HG03097 (cell line): Measurements from ENCODE around the gene ABCC1.
"Not testable (repeated sequence)": the region's sequence is repeated elsewhere in the genome, so short reads cannot be mapped to it uniquely, and the experiment has no call there.

Source experiments
- ATAC-seq: cut with Tn5 transposase; IDR thresholded peaks from one replicate; pipeline ENCODE4 v1.9.1; 2021; ENCODE audit not compliant: unreplicated experiment, low FRiP score

ABCC1 gene

DNA sequence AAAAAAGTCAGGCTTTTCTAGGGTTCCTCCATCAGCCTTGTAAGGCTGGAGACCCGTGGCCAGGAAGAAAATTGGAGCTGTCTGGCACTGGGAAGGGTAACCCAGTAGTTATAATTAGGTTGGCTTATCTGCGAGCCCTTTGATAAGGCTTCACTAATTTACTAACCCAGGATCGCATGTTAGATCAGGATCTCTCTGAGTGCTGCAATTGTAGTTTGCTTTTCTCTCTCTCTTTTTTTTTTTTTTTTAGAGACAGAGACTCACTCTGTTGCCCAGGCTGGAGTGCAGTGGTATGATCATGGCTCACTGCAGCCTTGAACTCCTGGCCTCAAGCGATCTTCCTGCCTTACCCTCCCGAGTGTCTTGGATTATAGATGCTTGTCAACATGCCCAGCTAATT is 17.0 kb downstream of the ABCC1 start:
- ATAC-seq: no peak

DNA sequence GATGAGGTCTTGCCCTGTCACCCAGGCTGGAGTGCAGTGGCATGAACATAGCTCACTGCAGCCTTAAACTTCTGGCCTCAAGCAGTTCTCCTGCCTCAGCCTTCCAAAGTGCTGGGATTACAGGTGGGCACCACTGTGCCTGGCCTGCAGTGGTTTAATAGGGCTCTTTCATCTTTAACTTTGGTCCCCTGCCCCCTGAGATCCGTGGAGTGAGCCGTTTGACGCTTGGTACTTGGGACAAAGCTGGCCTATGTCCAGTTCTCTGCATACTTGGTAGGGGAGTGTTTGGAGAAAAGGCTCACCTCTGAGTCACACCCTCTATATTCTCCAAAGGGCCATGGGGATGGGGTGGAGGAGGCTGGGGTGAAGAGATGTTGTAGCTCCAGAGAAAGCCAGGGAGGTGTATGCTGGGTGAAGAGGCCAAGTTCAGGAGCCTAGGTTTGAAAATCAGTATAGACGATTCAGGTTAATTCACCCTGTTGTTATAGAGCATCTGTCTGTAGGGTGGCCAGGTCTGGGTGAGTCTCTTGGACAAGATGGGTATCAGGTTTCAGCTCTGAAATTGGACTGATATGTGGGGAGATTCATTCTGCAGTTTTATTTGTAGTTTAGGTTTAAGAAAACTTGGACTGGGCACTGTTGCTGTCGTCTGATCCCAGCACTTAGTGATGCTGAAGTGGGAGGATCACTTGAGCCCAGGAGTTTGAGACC is 17.6 kb downstream of the ABCC1 start:
- no peak for ATAC-seq

GRCh38 chr16:15967655-15968315 is 18.4 kb downstream of the ABCC1 start:
- ATAC-seq: no peak

- ATAC-seq: no peak
Measured at GRCh38 chr16:15970202-15970601, 20.8 kb downstream of the ABCC1 start.

GRCh38 chr16:15970743-15971439 is 21.5 kb downstream of the ABCC1 start:
- no peak for ATAC-seq

GRCh38 chr16:15971440-15971815 is 22.0 kb downstream of the ABCC1 start:
- ATAC-seq: no peak

DNA sequence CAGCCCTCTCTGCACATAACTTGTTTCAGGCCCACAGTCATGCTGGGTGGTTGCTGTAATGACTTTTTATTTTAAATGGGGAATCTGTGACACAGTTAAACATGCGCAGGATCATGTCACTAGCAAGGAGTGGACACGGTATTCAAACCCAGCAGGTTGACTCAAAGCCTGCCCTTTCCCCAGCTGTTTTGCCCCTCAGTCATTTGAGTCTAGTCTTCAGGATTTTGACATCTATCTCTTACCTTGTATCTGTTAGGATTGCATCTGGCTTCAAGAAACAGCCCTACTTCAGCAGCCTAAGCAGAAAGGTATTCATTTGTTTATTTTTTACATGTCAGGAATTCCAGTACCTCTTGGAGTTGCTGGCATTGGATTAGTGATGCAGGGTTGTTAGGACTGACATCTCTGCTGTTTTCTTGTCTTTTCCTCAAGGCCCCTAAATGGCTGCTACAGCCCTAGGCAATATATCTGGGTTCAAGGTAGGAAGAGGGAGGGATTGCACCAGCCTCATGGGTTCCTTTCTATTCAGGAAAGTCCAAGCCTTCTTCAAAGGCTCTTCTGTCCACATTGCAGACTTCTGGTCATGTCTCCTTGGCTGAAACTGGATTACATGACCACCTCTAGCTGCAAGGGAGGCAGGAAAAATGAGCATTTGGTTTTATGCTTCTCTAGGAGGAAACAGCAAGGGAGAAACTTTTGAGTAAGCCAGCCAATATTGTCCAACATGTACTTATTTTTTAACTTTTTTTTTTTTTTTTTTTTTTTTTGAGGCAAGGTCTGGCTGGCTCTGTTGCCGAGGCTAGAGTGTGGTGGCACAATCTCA is 22.8 kb downstream of the ABCC1 start:
- ATAC-seq: no peak

DNA sequence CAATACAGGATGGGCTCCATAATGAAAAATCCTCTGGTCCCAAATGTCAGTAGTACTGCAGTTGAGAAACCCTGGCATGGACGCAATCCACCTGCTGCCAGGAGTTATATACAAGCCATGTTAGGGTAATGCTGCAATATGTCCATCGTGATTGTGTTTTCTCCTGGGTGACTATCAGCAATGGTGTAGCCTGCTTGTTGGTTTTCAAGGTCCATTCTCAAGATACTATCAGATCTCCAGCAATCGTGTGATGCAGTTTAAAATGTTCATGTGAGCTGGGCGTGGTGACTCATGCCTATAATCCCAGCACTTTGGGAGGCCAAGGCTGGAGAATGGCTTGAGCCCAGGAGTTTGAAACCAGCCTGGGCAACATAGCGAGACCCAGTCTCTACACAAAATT is 24.0 kb downstream of the ABCC1 start:
- no peak for ATAC-seq

DNA sequence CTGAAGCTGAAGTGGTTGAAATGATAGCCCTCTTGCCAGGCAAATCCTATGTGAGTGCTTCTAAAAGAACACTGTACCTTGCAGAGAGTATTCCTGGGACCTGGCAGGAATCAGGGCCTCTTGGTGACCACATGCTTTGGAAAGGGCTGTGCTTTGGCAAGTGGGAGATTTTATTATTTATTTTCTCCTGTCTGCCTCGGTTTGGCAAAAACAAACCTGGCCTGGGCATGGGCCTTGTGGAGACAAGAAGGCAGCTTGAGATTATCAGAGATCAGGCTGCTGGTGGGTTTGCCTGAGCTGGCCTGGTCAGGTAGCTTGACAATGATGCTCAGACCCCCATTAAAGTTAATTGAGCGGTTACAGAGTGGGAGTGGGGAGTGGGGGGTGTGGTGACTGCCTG is 24.6 kb downstream of the ABCC1 start:
- ATAC-seq: no peak

DNA sequence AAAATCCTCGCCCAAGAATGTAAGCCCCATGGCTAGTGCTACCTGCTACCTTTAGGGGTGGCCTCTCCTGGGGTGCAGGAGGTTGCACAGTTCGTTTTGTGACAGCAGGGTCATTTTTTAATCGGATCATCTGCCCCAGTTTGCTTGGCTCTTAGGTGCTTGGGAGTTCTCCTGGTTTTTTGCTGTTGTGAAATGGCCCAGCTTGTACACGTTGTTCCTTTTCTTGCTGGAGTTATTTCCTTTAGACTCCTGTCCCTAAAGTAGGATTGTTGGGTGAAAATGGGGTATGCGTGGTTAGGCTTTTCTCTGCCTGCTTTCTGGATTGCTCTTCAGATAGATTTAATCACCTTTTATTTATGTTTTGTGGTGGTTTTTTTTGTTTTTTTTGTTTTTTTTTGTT is 25.8 kb downstream of the ABCC1 start:
- ATAC-seq: no peak

DNA sequence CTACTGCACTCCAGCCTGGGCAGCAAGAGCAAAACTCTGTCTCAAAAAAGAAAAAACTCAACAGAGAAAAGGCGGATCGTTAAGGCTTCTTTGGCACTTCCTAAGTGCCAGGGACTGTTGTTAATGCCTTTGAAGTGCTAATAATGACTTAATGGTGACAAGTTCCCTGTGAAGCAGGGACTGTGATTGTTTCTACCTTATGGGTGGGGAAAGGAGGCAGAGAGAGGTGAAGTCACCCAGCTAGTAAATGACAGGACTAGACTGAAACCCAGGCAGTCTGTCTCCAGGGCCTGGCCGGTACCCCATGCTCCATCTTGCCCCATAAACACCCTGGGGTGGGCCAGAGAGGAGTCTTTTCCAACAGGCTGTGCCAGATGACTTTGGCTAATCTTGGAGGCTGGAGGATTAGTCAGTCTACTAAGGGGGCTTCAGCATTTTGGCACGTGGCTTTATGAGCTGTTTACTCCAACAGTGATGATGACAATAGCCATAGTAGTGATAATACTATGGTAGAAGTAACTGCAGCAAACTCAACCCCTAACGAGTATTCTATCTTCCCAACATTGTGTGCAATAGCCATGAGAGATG is 26.9 kb downstream of the ABCC1 start:
- ATAC-seq: no peak

DNA sequence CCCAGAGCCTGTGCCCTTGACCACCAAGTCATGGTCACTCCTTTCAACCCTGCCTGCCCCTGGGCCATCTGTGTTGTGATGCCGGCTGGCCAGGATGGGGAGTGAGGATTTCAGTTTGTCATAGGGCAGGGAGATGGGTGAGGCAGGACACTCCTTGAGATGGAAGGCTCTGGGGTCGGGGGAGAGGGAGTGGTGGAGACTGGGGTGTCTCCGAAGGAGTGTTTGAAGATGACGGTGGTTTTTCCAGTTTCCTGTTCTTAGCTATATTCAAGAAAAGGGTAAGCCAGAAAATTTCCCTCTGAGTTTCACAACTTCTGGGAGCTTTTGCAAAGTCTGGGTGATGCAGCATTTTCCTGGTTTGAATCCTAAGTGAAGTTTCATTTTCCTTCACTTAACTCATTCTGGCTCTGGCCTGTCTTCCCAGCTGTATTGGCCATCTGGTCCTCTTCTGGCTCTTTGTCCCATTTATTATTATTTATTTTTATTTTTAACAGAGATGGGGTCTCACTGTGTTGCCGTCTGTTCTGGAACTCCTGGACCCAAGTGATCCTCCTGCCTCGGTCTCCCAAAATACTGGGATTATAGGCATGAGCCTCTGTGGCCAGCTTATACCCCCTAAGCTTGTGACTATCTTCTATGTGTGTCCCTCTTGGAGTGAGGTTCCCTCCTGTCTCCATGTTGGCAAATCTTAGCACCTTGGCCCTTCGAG is 27.7 kb downstream of the ABCC1 start:
- ATAC-seq: no peak

DNA sequence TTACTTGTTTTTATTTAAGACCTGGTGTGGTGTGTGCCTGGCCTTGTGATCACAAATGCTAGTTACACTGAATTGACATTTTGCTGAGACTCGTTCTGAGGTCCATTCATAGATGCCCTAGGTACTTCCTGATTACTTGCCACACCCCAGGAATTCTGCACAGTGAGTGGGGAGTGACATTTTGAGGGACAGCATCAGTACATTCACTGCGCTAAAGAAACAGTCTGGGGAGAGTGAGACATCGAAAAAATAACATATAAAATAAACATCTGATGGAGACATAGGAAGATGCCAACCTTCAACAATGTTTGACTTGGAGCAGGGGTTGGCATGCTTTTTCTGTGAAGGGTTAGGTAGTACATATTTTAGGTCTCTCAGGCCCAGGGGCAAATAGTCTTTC is 30.4 kb downstream of the ABCC1 start:
- no peak for ATAC-seq

- ATAC-seq: no peak
Measured at GRCh38 chr16:15980329-15980728, 30.9 kb downstream of the ABCC1 start.

- ATAC-seq: no peak
Measured at GRCh38 chr16:15981382-15981781, 32.0 kb downstream of the ABCC1 start.

DNA sequence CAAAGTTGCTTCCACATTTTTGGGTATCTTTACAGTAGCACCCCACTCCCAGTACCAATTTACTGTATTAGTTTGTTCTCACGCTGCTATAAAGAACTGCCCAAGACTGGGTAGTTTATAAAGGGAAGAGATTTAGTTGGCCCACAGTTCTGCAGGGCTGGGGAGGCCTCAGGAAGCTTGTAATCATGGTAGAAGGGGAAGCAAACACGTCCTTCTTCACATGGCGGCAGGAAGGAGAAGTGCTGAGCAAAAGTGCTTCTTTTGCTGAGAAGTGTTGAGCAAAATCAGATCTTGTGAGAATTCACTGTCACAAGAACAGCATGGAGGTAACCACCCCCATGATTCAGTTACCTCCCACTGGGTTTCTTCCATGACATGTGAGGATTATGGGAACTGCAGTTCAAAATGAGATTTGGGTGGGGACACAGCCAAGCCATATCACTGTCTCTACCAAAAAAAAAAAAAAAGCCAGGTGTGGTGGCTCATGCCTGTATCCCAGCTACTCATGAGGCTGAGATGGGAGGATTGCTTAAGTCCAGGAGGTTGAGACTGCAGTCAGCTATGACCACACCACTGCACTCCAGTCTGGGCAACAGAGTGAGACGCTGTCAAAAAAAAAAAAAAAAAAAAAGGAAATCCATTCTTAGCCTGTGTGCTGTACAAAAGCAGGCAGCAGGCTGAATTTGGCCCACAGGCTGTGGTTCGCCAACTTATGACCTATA is 32.9 kb downstream of the ABCC1 start:
- ATAC-seq: not testable (repeated sequence)

DNA sequence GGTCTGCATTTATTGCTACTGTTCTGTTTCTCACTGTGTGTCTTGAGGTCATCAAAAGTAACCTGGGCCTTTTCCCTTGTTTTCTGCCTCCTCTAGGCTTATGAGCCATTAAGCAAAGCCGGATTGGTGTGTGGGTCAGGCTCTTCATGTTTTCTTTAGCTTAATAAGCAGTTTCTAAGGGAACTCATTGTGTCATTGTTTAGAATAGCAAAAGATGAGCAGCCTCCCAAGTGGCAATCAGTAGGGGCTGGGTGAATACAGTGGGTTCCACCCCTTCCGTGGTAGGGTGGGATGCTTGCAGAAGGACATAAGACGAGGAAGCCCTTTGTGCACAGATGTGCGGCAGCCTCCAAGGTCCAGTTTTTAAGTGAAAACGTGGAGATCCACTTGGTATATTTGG is 34.5 kb downstream of the ABCC1 start:
- ATAC-seq: no peak

DNA sequence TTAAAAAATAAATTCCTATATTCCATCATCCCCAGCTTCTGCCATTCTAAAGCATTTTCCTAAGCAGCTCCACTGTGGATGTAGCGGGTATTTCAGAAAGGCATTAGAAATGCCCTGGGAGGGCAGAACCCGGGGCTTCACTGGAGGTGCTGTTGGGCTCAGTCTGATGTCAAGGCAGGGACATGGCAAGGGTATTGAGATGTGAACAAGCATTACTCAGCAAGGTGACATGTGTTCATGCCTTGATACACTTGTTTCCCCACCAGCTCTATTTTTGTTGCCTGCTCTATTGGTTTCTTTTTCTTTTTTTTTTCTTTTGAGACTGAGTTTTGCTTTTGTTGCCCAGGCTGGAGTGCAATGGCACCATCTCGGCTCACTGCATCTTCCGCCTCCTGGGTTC is 35.7 kb downstream of the ABCC1 start:
- no peak for ATAC-seq

DNA sequence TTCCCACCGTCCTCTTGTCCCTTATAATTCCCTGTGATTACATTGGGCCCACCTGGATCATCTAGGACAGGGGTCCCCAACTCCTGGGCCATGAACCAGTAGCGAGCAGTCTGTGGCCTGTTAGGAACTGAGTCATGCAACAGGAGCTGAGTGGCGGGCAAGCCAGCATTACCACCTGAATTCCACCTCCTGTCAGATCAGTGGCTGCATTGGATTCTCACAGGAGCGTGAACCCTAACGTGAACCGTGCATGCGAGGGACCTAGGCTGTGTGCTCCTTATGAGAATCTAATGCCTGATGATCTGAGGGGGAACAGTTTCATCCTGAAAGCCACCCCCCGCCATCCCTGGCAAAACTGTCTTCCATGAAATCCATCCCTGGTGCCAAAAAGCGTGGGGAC is 36.8 kb downstream of the ABCC1 start:
- no peak for ATAC-seq
